ENCODE measurements around the gene SLC7A7.

- TF ChIP-seq NANOG (IDR thresholded peaks at IDR 0.05; ENCODE audit: borderline replicate concordance) (no peak), CREB1 (CRISPR knock-in tag; IDR thresholded peaks at IDR 0.05; ENCODE audit: low read depth) (no peak), CTCF (conservative IDR thresholded peaks at IDR 0.05; ENCODE audit: low read depth in 2 of 2) (no peak), EZH2 (IDR thresholded peaks at IDR 0.05; ENCODE audit: low read depth, unreplicated experiment) (no peak), EZH2phosphoT487 (IDR thresholded peaks at IDR 0.05; ENCODE audit: unreplicated experiment) (no peak), JUNB (IDR thresholded peaks at IDR 0.05; ENCODE audit: unreplicated experiment) (no peak), POLR2AphosphoS5 (IDR thresholded peaks at IDR 0.05; ENCODE audit: low read depth) (no peak), REST (IDR thresholded peaks at IDR 0.05; ENCODE audit: unreplicated experiment) (no peak), ETS1 (IDR thresholded peaks at IDR 0.05) (no peak)
These were observed 48.0 kb downstream of the SLC7A7 start for GRCh38 chr14:22767323-22767589.
